CD14-positive monocyte (primary cell): ENCODE results near the gene C22orf15. TPM values are rescaled to one million over a fixed set of nuclear protein-coding genes. Genes with fewer than 3 reads are reported as not detected.

Experiments used
- DNase-seq, 3 donors: peaks; one replicate each; pipeline ENCODE4 v3.0.0-alpha.2; 2011 to 2022
- H2AFZ ChIP-seq: 2 replicates; pipeline ENCODE4 v1.6.0; 2012; ENCODE audit warnings: mild to moderate bottlenecking, low read depth, low read length, inconsistent platforms; ENCODE audit not compliant: insufficient read depth, poor library complexity, severe bottlenecking
- H3K27ac ChIP-seq, 2 donors: 1 replicate in 1 of 2; 2 replicates in 1 of 2; pipeline ENCODE4 v1.5.1; 2012 to 2013; ENCODE audit warnings: low read length in 2 of 2, control low read depth in 1 of 2, inconsistent platforms in 1 of 2, low read depth in 1 of 2, mild to moderate bottlenecking in 1 of 2
- H3K27me3 ChIP-seq, 2 donors: one replicate each; pipeline versions ENCODE4 v1.6.0 to v1.6.1; 2011 to 2013; ENCODE audit warnings: low read length in 2 of 2; ENCODE audit not compliant: control insufficient read depth in 2 of 2, insufficient read depth in 2 of 2
- H3K36me3 ChIP-seq, 2 donors: replicated peaks in 1 of 2; 1 replicate in 1 of 2; 2 replicates in 1 of 2; pipeline versions ENCODE4 v1.5.1 to v1.6.1; 2012 to 2013; ENCODE audit warnings: low read length in 2 of 2, control low read depth in 1 of 2, inconsistent platforms in 1 of 2, mild to moderate bottlenecking in 1 of 2; ENCODE audit not compliant: insufficient read depth in 2 of 2, control insufficient read depth in 1 of 2
- H3K4me1 ChIP-seq, 2 donors: 1 replicate in 1 of 2; 2 replicates in 1 of 2; pipeline versions ENCODE4 v1.5.1 to v1.6.1; 2012 to 2013; ENCODE audit warnings: low read length in 2 of 2, control low read depth in 1 of 2, inconsistent platforms in 1 of 2, mild to moderate bottlenecking in 1 of 2, moderate library complexity in 1 of 2; ENCODE audit not compliant: insufficient read depth in 2 of 2, control insufficient read depth in 1 of 2
- H3K4me2 ChIP-seq: replicated peaks from 2 replicates; pipeline ENCODE3; 2012; ENCODE audit warnings: low read length, moderate library complexity, mild to moderate bottlenecking; ENCODE audit not compliant: poor library complexity, severe bottlenecking; ENCODE audit errors: extremely low read depth
- H3K4me3 ChIP-seq, 3 experiments: fragments of 200-600 bp in 1 of 3; sonication (generic) in 1 of 3; replicated peaks in 1 of 3; 1 replicate in 2 of 3; 2 replicates in 1 of 3; pipeline ENCODE4 v1.5.1; 2011 to 2013; ENCODE audit warnings: low read length in 3 of 3, mild to moderate bottlenecking in 3 of 3, control low read depth in 2 of 3, low read depth in 2 of 3, inconsistent platforms in 1 of 3, moderate library complexity in 1 of 3
- H3K79me2 ChIP-seq: 2 replicates; pipeline ENCODE4 v1.6.0; 2012; ENCODE audit warnings: mild to moderate bottlenecking, control low read depth, inconsistent platforms, low read length, moderate library complexity; ENCODE audit not compliant: insufficient read depth
- H3K9ac ChIP-seq: 2 replicates; pipeline ENCODE4 v1.6.0; 2017; ENCODE audit warnings: low read length, mild to moderate bottlenecking; ENCODE audit not compliant: insufficient read depth, poor library complexity, severe bottlenecking
- H3K9me3 ChIP-seq, 2 donors: replicated peaks in 1 of 2; 1 replicate in 1 of 2; 2 replicates in 1 of 2; pipeline versions ENCODE4 v1.5.1 to v1.6.1; 2012 to 2013; ENCODE audit warnings: low read length in 2 of 2, control low read depth in 1 of 2; ENCODE audit not compliant: control insufficient read depth in 1 of 2, insufficient read depth in 1 of 2
- H4K20me1 ChIP-seq: 2 replicates; pipeline ENCODE4 v1.6.0; 2012; ENCODE audit warnings: mild to moderate bottlenecking, low read length, control low read depth, moderate library complexity; ENCODE audit not compliant: insufficient read depth
- H3K27ac Mint-ChIP-seq, 7 donors: one replicate each; pipeline ENCODE4 v1.8.0; 2020; ENCODE audit warnings: mild to moderate bottlenecking in 7 of 7, mixed read lengths in 7 of 7, moderate library complexity in 6 of 7, inconsistent platforms in 2 of 7
- H3K27me3 Mint-ChIP-seq, 3 donors: one replicate each; pipeline ENCODE4 v1.8.0; 2021 to 2022; ENCODE audit warnings: low read depth in 3 of 3, mild to moderate bottlenecking in 3 of 3, mixed read lengths in 3 of 3, moderate library complexity in 3 of 3, inconsistent platforms in 1 of 3
- H3K36me3 Mint-ChIP-seq, 2 donors: one replicate each; pipeline ENCODE4 v1.8.0; 2020; ENCODE audit warnings: mixed read lengths in 2 of 2, inconsistent platforms in 1 of 2, mild to moderate bottlenecking in 1 of 2
- H3K4me1 Mint-ChIP-seq: one replicate; pipeline ENCODE4 v1.8.0; 2020; ENCODE audit warnings: mild to moderate bottlenecking, mixed read lengths
- H3K4me3 Mint-ChIP-seq, 2 donors: one replicate each; pipeline ENCODE4 v1.8.0; 2020; ENCODE audit warnings: mild to moderate bottlenecking in 2 of 2, mixed read lengths in 2 of 2, moderate library complexity in 1 of 2
- H3K9me3 Mint-ChIP-seq, 7 donors: one replicate each; pipeline ENCODE4 v1.8.0; 2020 to 2022; ENCODE audit warnings: mixed read lengths in 7 of 7, mild to moderate bottlenecking in 6 of 7, moderate library complexity in 6 of 7, inconsistent platforms in 2 of 7
- CTCF ChIP-seq: fragments of 200-600 bp; IDR thresholded peaks from one replicate; pipeline ENCODE4 v1.8.0; 2022; ENCODE audit warnings: antibody characterized with exemption, mild to moderate bottlenecking
- WGBS: methylation state at CpG from one replicate; pipeline ENCODE4 v1.1.5; 2013; ENCODE audit warnings: missing lambda C conversion rate; ENCODE audit not compliant: insufficient coverage; 5-methylcytosine and 5-hydroxymethylcytosine counted together
- intact Hi-C, 2 donors: fragments of 100-400 bp; cut with micrococcal nuclease; formaldehyde crosslinking; loops; one replicate each; pipeline versions ENCODE4 v1.15.0 to v1.15.1; 2023
- polyA plus RNA-seq, 3 donors: library from polyadenylated mRNA; depleted of rRNA in 1 of 3; unstranded in 2 of 3; stranded (reverse) in 1 of 3; fragments of 300-500 nt in 2 of 3; fragments of >200 nt in 1 of 3; fragmentation: Illumina TruSeq in 2 of 3; gene quantifications; 1 replicate in 2 of 3; 2 replicates in 1 of 3; pipeline ENCODE4 v1.2.3, GENCODE V29; 2012 to 2021

The C22orf15 gene
- polyA plus RNA-seq, 3 donors: 0.29 TPM; not detected in 2

- Histone ChIP-seq H3K79me2 (peaks cover 10% of the 10 kb centered on the region), H3K9ac (peak overlapping the region; percentile 50), H3K27ac (no peak overlapping the region), H3K4me1 (peaks cover 32 to 46% of the 10 kb centered on the region in 2 donors), H3K27me3 (no peaks in the 10 kb centered on the region), H3K9me3 (no peaks in the 10 kb centered on the region), H4K20me1 (no peaks in the 10 kb centered on the region), H2AFZ (peak overlapping the region; percentile 75), H3K4me3 (peak overlapping the region in 1 of 3 experiments; percentile 70), H3K4me2 (peak overlapping the region; percentile 82), H3K36me3 (peaks cover 0 to 15% of the 10 kb centered on the region in 2 donors)
- Mint-ChIP-seq H3K9me3 (peaks cover 0 to 2% (median 0%) of the 10 kb centered on the region in 7 donors), H3K4me1 (peaks cover 47% of the 10 kb centered on the region), H3K4me3 (peak overlapping the region; percentile 70 to 86), H3K36me3 (peaks cover 11 to 13% of the 10 kb centered on the region in 2 donors), H3K27ac (no peak overlapping the region), H3K27me3 (peaks cover 0 to 2% (median 0%) of the 10 kb centered on the region in 3 donors)
- no peak for TF ChIP-seq CTCF
- 90% methylated on average over 2 of the region's 7 CpGs for WGBS
- intact Hi-C loops: no loop called here
- DNase-seq: no peak
These were observed 1.2 kb downstream of the C22orf15 start for GRCh38 chr22:23763954-23764353.

- Histone ChIP-seq H4K20me1 (no peaks in the 10 kb centered on the region), H3K9me3 (no peaks in the 10 kb centered on the region), H3K4me2 (no peak overlapping the region), H3K4me1 (peaks cover 32 to 46% of the 10 kb centered on the region in 2 donors), H3K27me3 (no peaks in the 10 kb centered on the region), H3K79me2 (peaks cover 10% of the 10 kb centered on the region), H3K27ac (no peak overlapping the region), H3K9ac (no peak overlapping the region), H3K36me3 (peaks cover 0 to 15% of the 10 kb centered on the region in 2 donors), H3K4me3 (no peak overlapping the region), H2AFZ (no peak overlapping the region)
- TF ChIP-seq CTCF: no peak
- peaks cover 11 to 13% of the 10 kb centered on the region in 2 donors for H3K36me3 Mint-ChIP-seq
- H3K4me3 Mint-ChIP-seq: no peak overlapping the region
- peak overlapping the region in 2 of 7 donors; percentile 49 to 77 for H3K27ac Mint-ChIP-seq
- H3K9me3 Mint-ChIP-seq: peaks cover 0 to 2% (median 0%) of the 10 kb centered on the region in 7 donors
- 100% methylated on average over 8 of the region's 9 CpGs for WGBS
- H3K4me1 Mint-ChIP-seq: peaks cover 47% of the 10 kb centered on the region
- intact Hi-C loops: no loop called here
- H3K27me3 Mint-ChIP-seq: peaks cover 0 to 4% (median 2%) of the 10 kb centered on the region in 3 donors
- no peak for DNase-seq
These were observed 2.4 kb downstream of the C22orf15 start for GRCh38 chr22:23764899-23765881.
